ENCODE measurements around the gene ATP5PD. TPM values are rescaled to one million over a fixed set of nuclear protein-coding genes. Genes with fewer than 3 reads are reported as not detected.

Gene ATP5PD
- total and polyA plus RNA-seq, 2 of the 13 experiments (the other 11 are each of a cell fraction or from before 2014, with no cell fraction given) = 158 to 428 TPM

DNA sequence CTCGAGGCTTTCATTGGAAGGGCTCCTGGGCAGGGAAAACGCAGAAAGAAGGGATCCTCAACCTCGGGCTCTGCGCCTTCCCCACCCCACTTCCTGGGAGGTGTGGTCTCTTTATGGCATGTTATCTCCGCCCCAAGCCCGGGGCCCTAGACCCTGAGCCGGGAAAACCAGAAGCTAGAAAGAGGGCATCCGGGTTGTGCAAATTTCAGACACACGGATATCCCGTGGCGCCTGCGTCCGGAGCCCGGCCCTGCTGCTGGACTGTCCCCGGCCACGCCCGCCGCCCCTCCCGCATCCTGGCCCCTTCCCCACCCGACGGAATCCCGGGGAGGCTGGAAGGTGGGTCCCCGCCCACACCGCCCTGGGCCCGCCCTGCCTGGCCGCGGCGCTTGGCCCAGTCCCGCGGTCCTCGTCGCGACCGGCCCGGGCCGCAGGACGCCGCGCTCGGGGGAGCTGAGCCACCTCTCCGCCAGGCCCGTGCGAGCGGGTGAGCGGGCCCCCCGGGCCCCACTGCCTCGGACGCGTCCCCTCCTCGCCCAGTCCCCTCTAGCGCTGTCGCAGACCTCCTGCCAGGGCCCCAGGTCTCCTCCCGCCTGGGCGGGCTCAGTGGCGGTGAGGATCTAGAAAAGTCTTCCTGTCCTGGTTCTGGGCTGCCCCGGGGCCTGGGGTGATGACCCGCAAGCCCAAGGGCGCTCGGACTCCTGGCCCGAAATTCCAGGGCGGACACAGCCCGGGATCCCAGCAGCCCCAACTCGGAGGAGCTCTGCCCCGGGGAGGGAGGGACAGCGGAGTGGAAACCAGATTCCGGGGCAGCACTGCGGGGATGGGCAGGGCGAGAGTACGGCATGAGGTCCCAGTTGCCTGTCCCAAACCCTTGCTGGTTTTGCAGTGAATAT is 41.0 kb upstream of the ATP5PD start, which contains the start of gene SLC16A5 (continued):
- TF ChIP-seq, protein P1, sequence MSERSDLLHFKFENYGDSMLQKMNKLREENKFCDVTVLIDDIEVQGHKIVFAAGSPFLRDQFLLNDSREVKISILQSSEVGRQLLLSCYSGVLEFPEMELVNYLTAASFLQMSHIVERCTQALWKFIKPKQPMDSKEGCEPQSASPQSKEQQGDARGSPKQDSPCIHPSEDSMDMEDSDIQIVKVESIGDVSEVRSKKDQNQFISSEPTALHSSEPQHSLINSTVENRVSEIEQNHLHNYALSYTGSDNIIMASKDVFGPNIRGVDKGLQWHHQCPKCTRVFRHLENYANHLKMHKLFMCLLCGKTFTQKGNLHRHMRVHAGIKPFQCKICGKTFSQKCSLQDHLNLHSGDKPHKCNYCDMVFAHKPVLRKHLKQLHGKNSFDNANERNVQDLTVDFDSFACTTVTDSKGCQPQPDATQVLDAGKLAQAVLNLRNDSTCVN (CRISPR knock-in tag; IDR thresholded peaks at IDR 0.05; ENCODE audit: borderline replicate concordance) = no peak
- peak; percentile 54; the same call in 1 of the 2 replicates for TF ChIP-seq ZNF619 (CRISPR knock-in tag; IDR thresholded peaks at IDR 0.05)
- TF ChIP-seq ZNF362 (CRISPR knock-in tag; IDR thresholded peaks at IDR 0.05; ENCODE audit: borderline replicate concordance) = no peak; the same call in 1 of the 2 replicates
- TF ChIP-seq SCMH1 (CRISPR knock-in tag; IDR thresholded peaks at IDR 0.05; ENCODE audit: borderline replicate concordance) = no peak
- TF ChIP-seq ZNF441 (CRISPR knock-in tag; IDR thresholded peaks at IDR 0.05; ENCODE audit: borderline replicate concordance) = no peak; the same call in none of the 2 replicates
- TF ChIP-seq CREM (IDR thresholded peaks at IDR 0.05) = no peak
- TF ChIP-seq CREM (CRISPR knock-in tag; IDR thresholded peaks at IDR 0.05) = no peak
- no peak for TF ChIP-seq ASH2L (IDR thresholded peaks at IDR 0.05; ENCODE audit: insufficient read length, low read depth, low read length)
- TF ChIP-seq, protein P2, sequence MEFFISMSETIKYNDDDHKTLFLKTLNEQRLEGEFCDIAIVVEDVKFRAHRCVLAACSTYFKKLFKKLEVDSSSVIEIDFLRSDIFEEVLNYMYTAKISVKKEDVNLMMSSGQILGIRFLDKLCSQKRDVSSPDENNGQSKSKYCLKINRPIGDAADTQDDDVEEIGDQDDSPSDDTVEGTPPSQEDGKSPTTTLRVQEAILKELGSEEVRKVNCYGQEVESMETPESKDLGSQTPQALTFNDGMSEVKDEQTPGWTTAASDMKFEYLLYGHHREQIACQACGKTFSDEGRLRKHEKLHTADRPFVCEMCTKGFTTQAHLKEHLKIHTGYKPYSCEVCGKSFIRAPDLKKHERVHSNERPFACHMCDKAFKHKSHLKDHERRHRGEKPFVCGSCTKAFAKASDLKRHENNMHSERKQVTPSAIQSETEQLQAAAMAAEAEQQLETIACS (CRISPR knock-in tag; IDR thresholded peaks at IDR 0.05) = no peak
- TF ChIP-seq GTF2F1 (IDR thresholded peaks at IDR 0.05; ENCODE audit: low read length) = no peak
- no peak for TF ChIP-seq ATRX (CRISPR knock-in tag; IDR thresholded peaks at IDR 0.05; ENCODE audit: borderline replicate concordance)
- TF ChIP-seq ZNF556 (CRISPR knock-in tag; IDR thresholded peaks at IDR 0.05; ENCODE audit: borderline replicate concordance) = no peak
- no peak for TF ChIP-seq ZFP36 (IDR thresholded peaks at IDR 0.05; ENCODE audit: borderline replicate concordance, low read depth, low read length, partially characterized antibody)
- TF ChIP-seq REL (CRISPR knock-in tag; conservative IDR thresholded peaks at IDR 0.05) = no peak
- no peak for TF ChIP-seq ZEB1 (IDR thresholded peaks at IDR 0.05; ENCODE audit: insufficient replicate concordance, low read depth)
- TF ChIP-seq ZNF841 (CRISPR knock-in tag; IDR thresholded peaks at IDR 0.05; ENCODE audit: borderline replicate concordance) = no peak
- TF ChIP-seq ESRRA (CRISPR knock-in tag; IDR thresholded peaks at IDR 0.05; ENCODE audit: low read depth) = no peak
- no peak for TF ChIP-seq IKZF5 (CRISPR knock-in tag; IDR thresholded peaks at IDR 0.05)
- TF ChIP-seq FOXP1 (IDR thresholded peaks at IDR 0.05) = no peak
- no peak for TF ChIP-seq FOXP1 (CRISPR knock-in tag; IDR thresholded peaks at IDR 0.05)
- no peak for TF ChIP-seq ARID2 (CRISPR knock-in tag; IDR thresholded peaks at IDR 0.05; ENCODE audit: borderline replicate concordance)
- TF ChIP-seq, protein P3, sequence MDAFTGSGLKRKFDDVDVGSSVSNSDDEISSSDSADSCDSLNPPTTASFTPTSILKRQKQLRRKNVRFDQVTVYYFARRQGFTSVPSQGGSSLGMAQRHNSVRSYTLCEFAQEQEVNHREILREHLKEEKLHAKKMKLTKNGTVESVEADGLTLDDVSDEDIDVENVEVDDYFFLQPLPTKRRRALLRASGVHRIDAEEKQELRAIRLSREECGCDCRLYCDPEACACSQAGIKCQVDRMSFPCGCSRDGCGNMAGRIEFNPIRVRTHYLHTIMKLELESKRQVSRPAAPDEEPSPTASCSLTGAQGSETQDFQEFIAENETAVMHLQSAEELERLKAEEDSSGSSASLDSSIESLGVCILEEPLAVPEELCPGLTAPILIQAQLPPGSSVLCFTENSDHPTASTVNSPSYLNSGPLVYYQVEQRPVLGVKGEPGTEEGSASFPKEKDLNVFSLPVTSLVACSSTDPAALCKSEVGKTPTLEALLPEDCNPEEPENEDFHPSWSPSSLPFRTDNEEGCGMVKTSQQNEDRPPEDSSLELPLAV (CRISPR knock-in tag; conservative IDR thresholded peaks at IDR 0.05; ENCODE audit: low read depth) = no peak
- no peak for TF ChIP-seq ZNF20 (CRISPR knock-in tag; IDR thresholded peaks at IDR 0.05)
